HepG2 (cell line): Measurements from ENCODE around the gene COA7. TPM values are rescaled to one million over a fixed set of nuclear protein-coding genes. Genes with fewer than 3 reads are reported as not detected.

ENCODE experiments used
- CSRNP2 ChIP-seq: sonication (generic); formaldehyde crosslinking; conservative IDR thresholded peaks from 2 replicates; pipeline ENCODE4 v1.8.0; 2022; ENCODE audit warnings: low read depth, missing genetic modification reagents
- DR1 ChIP-seq: sonication (generic); formaldehyde crosslinking; IDR thresholded peaks from 2 replicates; pipeline ENCODE4 v1.8.0; 2021; ENCODE audit warnings: mild to moderate bottlenecking, missing genetic modification reagents, inconsistent platforms
- KLF11 ChIP-seq: IDR thresholded peaks from 2 replicates; pipeline ENCODE4 v1.6.1; 2016; ENCODE audit warnings: missing compliant biosample characterization
- MAF1 ChIP-seq: sonication (generic); formaldehyde crosslinking; IDR thresholded peaks from 2 replicates; pipeline ENCODE4 v1.5.0; 2020; ENCODE audit warnings: missing genetic modification reagents, borderline replicate concordance
- PCBP2 ChIP-seq: fragments of 200-400 bp; formaldehyde crosslinking; optimal IDR thresholded peaks from 2 replicates; pipeline ENCODE3; 2018; ENCODE audit warnings: low read length, low read depth; ENCODE audit not compliant: poor library complexity, severe bottlenecking
- RNF2 ChIP-seq: fragments of 450-650 bp; conservative IDR thresholded peaks from 2 replicates; pipeline ENCODE4 v1.6.1; 2016; ENCODE audit warnings: low read depth
- RNF219 ChIP-seq: sonication (generic); formaldehyde crosslinking; IDR thresholded peaks from 2 replicates; pipeline ENCODE4 v1.5.0; 2020; ENCODE audit warnings: mild to moderate bottlenecking, missing genetic modification reagents
- TAF1 ChIP-seq: sonication (generic); formaldehyde crosslinking; IDR thresholded peaks from 2 replicates; pipeline ENCODE4 v1.4.0; 2020; ENCODE audit warnings: missing genetic modification reagents
- TAF15 ChIP-seq: fragments of 200-400 bp; formaldehyde crosslinking; IDR thresholded peaks from one replicate; pipeline ENCODE4 v1.6.1; 2018; ENCODE audit warnings: mild to moderate bottlenecking, low read depth, low read length; ENCODE audit not compliant: poor library complexity, severe bottlenecking
- TEAD3 ChIP-seq: optimal IDR thresholded peaks from 2 replicates; pipeline ENCODE3; 2016; ENCODE audit warnings: borderline replicate concordance
- THRA ChIP-seq: sonication (generic); formaldehyde crosslinking; IDR thresholded peaks from 2 replicates; pipeline ENCODE4 v1.4.0; 2020; ENCODE audit warnings: missing genetic modification reagents, borderline replicate concordance
- ZBTB26 ChIP-seq: IDR thresholded peaks from 2 replicates; pipeline ENCODE4 v1.6.1; 2016; ENCODE audit warnings: missing compliant biosample characterization, missing genetic modification reagents, borderline replicate concordance
- ZBTB8A ChIP-seq: sonication (generic); formaldehyde crosslinking; IDR thresholded peaks from 2 replicates; pipeline ENCODE4 v1.4.0; 2020; ENCODE audit warnings: mild to moderate bottlenecking, low read depth, missing genetic modification reagents, borderline replicate concordance
- ZNF547 ChIP-seq: sonication (generic); formaldehyde crosslinking; IDR thresholded peaks from 2 replicates; pipeline ENCODE4 v1.5.1; 2020; ENCODE audit warnings: mild to moderate bottlenecking, missing genetic modification reagents
- ZNF549 ChIP-seq: sonication (generic); formaldehyde crosslinking; IDR thresholded peaks from 2 replicates; pipeline ENCODE4 v1.5.0; 2020; ENCODE audit warnings: missing genetic modification reagents
- ZNF850 ChIP-seq: sonication (generic); formaldehyde crosslinking; conservative IDR thresholded peaks from 2 replicates; pipeline ENCODE4 v1.9.0; 2021; ENCODE audit warnings: mild to moderate bottlenecking, missing genetic modification reagents
- polyA plus RNA-seq, 8 experiments: library from polyadenylated mRNA; depleted of rRNA in 3 of 8; stranded (reverse) in 7 of 8; unstranded in 1 of 8; fragments of >200 nt; fragmentation: Illumina TruSeq in 4 of 8; extraction: Trizol in 4 of 8; gene quantifications; 2 replicates each; pipeline versions ENCODE4 v1.2.1 to v1.2.3, GENCODE V29; 2011 to 2016; ENCODE audit warnings: low read depth in 4 of 8, missing spikeins in 1 of 8, mixed read lengths in 1 of 8; ENCODE audit not compliant: insufficient read depth in 1 of 8
- total RNA-seq, 5 experiments: library from RNA; depleted of rRNA; stranded (reverse); fragments of >200 nt; fragmentation: Illumina TruSeq; extraction: Trizol; gene quantifications; 2 replicates each; pipeline ENCODE4 v1.2.3, GENCODE V29; 2016; ENCODE audit warnings: low read depth in 1 of 5

COA7 gene
- total and polyA plus RNA-seq, 2 of the 13 experiments (the other 11 are each of a cell fraction or from before 2014, with no cell fraction given): 12.3 to 30.4 TPM

GRCh38 chr1:52697795-52698674, at the start of gene COA7 (continued):
- TF ChIP-seq CSRNP2 (CRISPR knock-in tag) (0 out of 2 replicates have a peak, but pooled peaks have one; percentile 60), ZNF549 (CRISPR knock-in tag) (no peak), MAF1 (CRISPR knock-in tag) (0 out of 2 replicates have a peak, but pooled peaks have one; percentile 86), PCBP2 (no peak), KLF11 (CRISPR knock-in tag) (peak; percentile 64; the same call in 1 of the 2 replicates), DR1 (CRISPR knock-in tag) (peak; percentile 67; the same call in 1 of the 2 replicates), ZNF850 (CRISPR knock-in tag) (0 out of 2 replicates have a peak, but pooled peaks have one; percentile 76), TAF1 (peak; percentile 86), ZBTB8A (no peak), ZNF547 (peak; percentile 92; the same call in 1 of the 2 replicates), TEAD3 (CRISPR knock-in tag) (peak; percentile 64), RNF219 (CRISPR knock-in tag) (no peak), RNF2 (peak; percentile 98), ZBTB26 (CRISPR knock-in tag) (0 out of 2 replicates have a peak, but pooled peaks have one; percentile 53), THRA (CRISPR knock-in tag) (no peak), TAF15 (peak; percentile 40)
